ENCODE results near the gene MTMR8.
"Not testable (repeated sequence)": the region's sequence is repeated elsewhere in the genome, so short reads cannot be mapped to it uniquely, and the experiment has no call there.

The MTMR8 gene

GRCh38 chrX:64395568-64395929 lies 297 bp upstream of the MTMR8 start:
- Histone ChIP-seq H2AFZ (ENCODE audit: low read depth) (peak overlapping the region; percentile 98), H3K27ac (no peak overlapping the region), H3K4me3 (IDR thresholded peaks at IDR 0.05; ENCODE audit: insufficient read depth, low read depth, low read length) (no peak overlapping the region), H3K36me3 (ENCODE audit: insufficient read depth) (no peaks in the 10 kb centered on the region), H3K4me1 (ENCODE audit: low read depth, poor library complexity, severe bottlenecking) (peaks cover 9% of the 10 kb centered on the region), H3K27me3 (ENCODE audit: insufficient read depth, low read depth) (no peaks in the 10 kb centered on the region), H4K20me1 (ENCODE audit: insufficient read depth) (no peaks in the 10 kb centered on the region), H3K9ac (no peak overlapping the region), H3K79me2 (ENCODE audit: insufficient read depth, low read depth) (no peaks in the 10 kb centered on the region), H3K4me2 (peak overlapping the region; percentile 71)
- no peak for TF ChIP-seq CTCF (conservative IDR thresholded peaks at IDR 0.05; ENCODE audit: low read depth, low read length)

GRCh38 chrX:64394059-64394873 lies 986 bp downstream of the MTMR8 start:
- Histone ChIP-seq H3K4me1 (ENCODE audit: low read depth, poor library complexity, severe bottlenecking) (peaks cover 9% of the 10 kb centered on the region), H3K4me2 (peak overlapping the region; percentile 45; the same call in 1 of the 2 replicates), H3K27ac (no peak overlapping the region), H3K36me3 (ENCODE audit: insufficient read depth) (no peaks in the 10 kb centered on the region), H3K4me3 (IDR thresholded peaks at IDR 0.05; ENCODE audit: insufficient read depth, low read depth, low read length) (no peak overlapping the region), H3K79me2 (ENCODE audit: insufficient read depth, low read depth) (no peaks in the 10 kb centered on the region), H4K20me1 (ENCODE audit: insufficient read depth) (no peaks in the 10 kb centered on the region), H3K9ac (peak overlapping the region; percentile 50; the same call in 1 of the 2 replicates), H3K27me3 (ENCODE audit: insufficient read depth, low read depth) (no peaks in the 10 kb centered on the region), H2AFZ (ENCODE audit: low read depth) (peak overlapping the region; percentile 98; the same call in 1 of the 2 replicates)
- TF ChIP-seq CTCF (conservative IDR thresholded peaks at IDR 0.05; ENCODE audit: low read depth, low read length) = no peak

- no peak overlapping the region for H3K4me2 ChIP-seq
- no peaks in the 10 kb centered on the region for H3K36me3 ChIP-seq (ENCODE audit: insufficient read depth)
- no peaks in the 10 kb centered on the region for H3K27me3 ChIP-seq (ENCODE audit: insufficient read depth, low read depth)
Observed at GRCh38 chrX:64389489-64389888, 5.8 kb downstream of the MTMR8 start.

GRCh38 chrX:64380789-64381188 lies 14.5 kb downstream of the MTMR8 start:
- not testable (repeated sequence) for H3K9ac ChIP-seq; H3K27me3 ChIP-seq (ENCODE audit: insufficient read depth, low read depth); H3K4me2 ChIP-seq; H3K36me3 ChIP-seq (ENCODE audit: insufficient read depth); H3K27ac ChIP-seq; H3K4me1 ChIP-seq (ENCODE audit: low read depth, poor library complexity, severe bottlenecking); H2AFZ ChIP-seq (ENCODE audit: low read depth); H4K20me1 ChIP-seq (ENCODE audit: insufficient read depth); H3K79me2 ChIP-seq (ENCODE audit: insufficient read depth, low read depth); H3K4me3 ChIP-seq (IDR thresholded peaks at IDR 0.05; ENCODE audit: insufficient read depth, low read depth, low read length)

More at GRCh38 chrX:64389489-64389888, 5.8 kb downstream of the MTMR8 start:
- Histone ChIP-seq H2AFZ (ENCODE audit: low read depth) (no peak overlapping the region), H3K79me2 (ENCODE audit: insufficient read depth, low read depth) (no peaks in the 10 kb centered on the region), H3K4me1 (ENCODE audit: low read depth, poor library complexity, severe bottlenecking) (peaks cover 5% of the 10 kb centered on the region), H3K27ac (no peak overlapping the region), H3K9ac (no peak overlapping the region), H3K4me3 (IDR thresholded peaks at IDR 0.05; ENCODE audit: insufficient read depth, low read depth, low read length) (no peak overlapping the region), H4K20me1 (ENCODE audit: insufficient read depth) (no peaks in the 10 kb centered on the region)
- no peak for TF ChIP-seq CTCF (conservative IDR thresholded peaks at IDR 0.05; ENCODE audit: low read depth, low read length)

GRCh38 chrX:64379924-64380323 lies 15.3 kb downstream of the MTMR8 start:
- H3K36me3 ChIP-seq (ENCODE audit: insufficient read depth) = no peaks in the 10 kb centered on the region
- no peak overlapping the region for H3K4me3 ChIP-seq (IDR thresholded peaks at IDR 0.05; ENCODE audit: insufficient read depth, low read depth, low read length)
- H3K79me2 ChIP-seq (ENCODE audit: insufficient read depth, low read depth) = no peaks in the 10 kb centered on the region
- H3K27me3 ChIP-seq (ENCODE audit: insufficient read depth, low read depth) = no peaks in the 10 kb centered on the region
- no peaks in the 10 kb centered on the region for H3K4me1 ChIP-seq (ENCODE audit: low read depth, poor library complexity, severe bottlenecking)
- H3K4me2 ChIP-seq = no peak overlapping the region
- no peak overlapping the region for H3K27ac ChIP-seq
- no peak overlapping the region for H2AFZ ChIP-seq (ENCODE audit: low read depth)
- H4K20me1 ChIP-seq (ENCODE audit: insufficient read depth) = no peaks in the 10 kb centered on the region
- no peak for TF ChIP-seq CTCF (conservative IDR thresholded peaks at IDR 0.05; ENCODE audit: low read depth, low read length)
- no peak overlapping the region for H3K9ac ChIP-seq
